ENCODE measurements around the gene TLR5.

GRCh38 chr1:223068900-223069665 is 74.0 kb downstream of the TLR5 start:
- no peak for TF ChIP-seq POLR2A (IDR thresholded peaks at IDR 0.05; ENCODE audit: low read depth)
- no peak for TF ChIP-seq EP300 (IDR thresholded peaks at IDR 0.05)
